ENCODE data around the gene ZNF581. TPM values are rescaled to one million over a fixed set of nuclear protein-coding genes. Genes with fewer than 3 reads are reported as not detected.

Gene ZNF581
- total RNA-seq, 1 experiment from 2014 or later = 39.0 TPM

DNA sequence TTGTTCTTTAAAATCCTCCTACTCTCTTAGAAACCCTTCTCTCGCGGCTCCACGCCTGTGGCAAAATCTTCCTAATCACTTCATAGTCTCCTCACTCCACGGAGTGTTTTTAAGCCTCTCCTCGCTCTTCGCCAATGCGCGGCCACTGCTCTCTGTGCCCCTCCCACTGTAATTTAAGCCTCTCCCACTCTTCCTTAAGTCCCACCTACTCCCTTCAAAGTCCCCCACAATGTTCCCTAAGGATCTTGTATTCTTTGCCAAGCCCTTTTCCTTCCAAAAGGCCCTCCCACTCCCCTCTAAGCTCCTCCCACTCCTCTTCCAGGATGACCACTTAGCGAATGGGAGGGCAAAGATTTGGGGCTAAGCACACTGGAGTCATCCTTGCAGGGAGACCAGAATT lies 45.4 kb upstream of the ZNF581 start:
- CTCF ChIA-PET = no interaction called here
- DNase-seq (ENCODE audit: low read depth, low spot score) = no peak
- TF ChIP-seq, protein P1, sequence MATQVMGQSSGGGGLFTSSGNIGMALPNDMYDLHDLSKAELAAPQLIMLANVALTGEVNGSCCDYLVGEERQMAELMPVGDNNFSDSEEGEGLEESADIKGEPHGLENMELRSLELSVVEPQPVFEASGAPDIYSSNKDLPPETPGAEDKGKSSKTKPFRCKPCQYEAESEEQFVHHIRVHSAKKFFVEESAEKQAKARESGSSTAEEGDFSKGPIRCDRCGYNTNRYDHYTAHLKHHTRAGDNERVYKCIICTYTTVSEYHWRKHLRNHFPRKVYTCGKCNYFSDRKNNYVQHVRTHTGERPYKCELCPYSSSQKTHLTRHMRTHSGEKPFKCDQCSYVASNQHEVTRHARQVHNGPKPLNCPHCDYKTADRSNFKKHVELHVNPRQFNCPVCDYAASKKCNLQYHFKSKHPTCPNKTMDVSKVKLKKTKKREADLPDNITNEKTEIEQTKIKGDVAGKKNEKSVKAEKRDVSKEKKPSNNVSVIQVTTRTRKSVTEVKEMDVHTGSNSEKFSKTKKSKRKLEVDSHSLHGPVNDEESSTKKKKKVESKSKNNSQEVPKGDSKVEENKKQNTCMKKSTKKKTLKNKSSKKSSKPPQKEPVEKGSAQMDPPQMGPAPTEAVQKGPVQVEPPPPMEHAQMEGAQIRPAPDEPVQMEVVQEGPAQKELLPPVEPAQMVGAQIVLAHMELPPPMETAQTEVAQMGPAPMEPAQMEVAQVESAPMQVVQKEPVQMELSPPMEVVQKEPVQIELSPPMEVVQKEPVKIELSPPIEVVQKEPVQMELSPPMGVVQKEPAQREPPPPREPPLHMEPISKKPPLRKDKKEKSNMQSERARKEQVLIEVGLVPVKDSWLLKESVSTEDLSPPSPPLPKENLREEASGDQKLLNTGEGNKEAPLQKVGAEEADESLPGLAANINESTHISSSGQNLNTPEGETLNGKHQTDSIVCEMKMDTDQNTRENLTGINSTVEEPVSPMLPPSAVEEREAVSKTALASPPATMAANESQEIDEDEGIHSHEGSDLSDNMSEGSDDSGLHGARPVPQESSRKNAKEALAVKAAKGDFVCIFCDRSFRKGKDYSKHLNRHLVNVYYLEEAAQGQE (IDR thresholded peaks at IDR 0.05; ENCODE audit: insufficient read depth in 1 of 2, low read depth in 2 of 2, low read length in 1 of 2) = no peak
- TF ChIP-seq POLR2AphosphoS5 (IDR thresholded peaks at IDR 0.05; ENCODE audit: low read depth, low read length) (no peak), TCF7L2 (IDR thresholded peaks at IDR 0.05; ENCODE audit: low read depth, low read length) (no peak), SIN3A (IDR thresholded peaks at IDR 0.05; ENCODE audit: borderline replicate concordance, insufficient read depth, low read depth, low read length) (no peak)
- TF ChIP-seq, protein P2, sequence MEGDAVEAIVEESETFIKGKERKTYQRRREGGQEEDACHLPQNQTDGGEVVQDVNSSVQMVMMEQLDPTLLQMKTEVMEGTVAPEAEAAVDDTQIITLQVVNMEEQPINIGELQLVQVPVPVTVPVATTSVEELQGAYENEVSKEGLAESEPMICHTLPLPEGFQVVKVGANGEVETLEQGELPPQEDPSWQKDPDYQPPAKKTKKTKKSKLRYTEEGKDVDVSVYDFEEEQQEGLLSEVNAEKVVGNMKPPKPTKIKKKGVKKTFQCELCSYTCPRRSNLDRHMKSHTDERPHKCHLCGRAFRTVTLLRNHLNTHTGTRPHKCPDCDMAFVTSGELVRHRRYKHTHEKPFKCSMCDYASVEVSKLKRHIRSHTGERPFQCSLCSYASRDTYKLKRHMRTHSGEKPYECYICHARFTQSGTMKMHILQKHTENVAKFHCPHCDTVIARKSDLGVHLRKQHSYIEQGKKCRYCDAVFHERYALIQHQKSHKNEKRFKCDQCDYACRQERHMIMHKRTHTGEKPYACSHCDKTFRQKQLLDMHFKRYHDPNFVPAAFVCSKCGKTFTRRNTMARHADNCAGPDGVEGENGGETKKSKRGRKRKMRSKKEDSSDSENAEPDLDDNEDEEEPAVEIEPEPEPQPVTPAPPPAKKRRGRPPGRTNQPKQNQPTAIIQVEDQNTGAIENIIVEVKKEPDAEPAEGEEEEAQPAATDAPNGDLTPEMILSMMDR (IDR thresholded peaks at IDR 0.05) = no peak
- intact Hi-C loops (cut with micrococcal nuclease; ENCODE audit: unreplicated experiment) (no loop called here), in situ Hi-C loops (cut with HindIII; ENCODE audit: low pct_unique_long_range_greater_than_20kb, low sequenced_read_pairs) (no loop called here)
- no TSS peak for BruUV-seq (replicated peaks)
- Histone ChIP-seq H3K4me3 (ENCODE audit: low read depth in 2 of 2, low read length in 2 of 2) (no peak overlapping the region; a peak in 1 of 4 replicates), H3K9me3 (ENCODE audit: control insufficient read depth, insufficient read depth, low read depth, low read length) (no peaks in the 10 kb centered on the region), H3K4me1 (ENCODE audit: control insufficient read depth, insufficient read depth, low read length) (peaks cover 10% of the 10 kb centered on the region), H3K27ac (ENCODE audit: low read length) (peak overlapping the region; percentile 69; the same call in 1 of the 2 replicates), H3K27me3 (ENCODE audit: control insufficient read depth, insufficient read depth, low read length) (no peaks in the 10 kb centered on the region), H3K36me3 (ENCODE audit: control insufficient read depth, insufficient read depth, low read length) (no peaks in the 10 kb centered on the region; the same call in 1 of the 2 replicates)
- POLR2A ChIA-PET = no interaction called here
- no peak for ATAC-seq

DNA sequence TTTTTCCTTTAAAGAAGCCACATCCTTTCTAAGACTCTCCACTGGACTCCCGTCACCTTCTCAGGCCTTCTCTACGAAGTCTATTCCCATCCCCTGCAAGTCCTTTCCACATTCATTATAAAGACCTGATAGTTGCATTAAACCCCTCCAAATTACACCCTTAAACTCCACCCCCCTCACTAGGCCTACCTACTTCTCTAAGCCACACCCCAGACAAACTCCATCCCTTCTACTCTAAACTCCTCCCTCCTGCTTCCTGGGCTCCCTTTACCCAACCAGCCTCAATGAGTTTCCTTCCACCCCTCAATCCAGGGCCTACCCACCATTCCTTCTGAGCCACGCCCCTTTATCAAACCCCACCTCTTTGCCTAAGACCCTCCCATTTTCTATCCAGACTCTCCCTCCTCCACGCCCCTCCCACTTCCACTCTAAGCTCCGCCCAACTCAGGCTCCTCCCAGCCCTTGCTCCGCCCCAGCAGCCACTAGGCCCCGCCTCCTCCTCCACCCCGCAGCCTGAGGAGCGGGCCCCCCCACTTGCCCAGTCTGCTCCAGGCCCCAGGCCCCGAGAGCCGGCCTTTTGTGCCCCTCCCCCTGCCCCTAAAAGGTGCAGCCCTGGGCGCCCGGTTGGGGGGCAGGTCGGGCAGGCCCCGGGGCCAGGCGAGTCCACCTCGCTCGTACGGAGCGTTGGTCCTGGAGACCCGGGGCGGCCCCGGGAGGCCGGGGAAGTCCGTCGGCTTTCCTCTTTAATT lies 44.6 kb upstream of the ZNF581 start:
- CTCF ChIA-PET = interaction anchor here (0.6 to 0.8 kb wide), 2 partner anchors 21 to 31 kb away, joined by 5 to 7 read pairs; no protein-coding TSS in a partner anchor
- POLR2A ChIA-PET = interaction anchor here (0.5 to 1.6 kb wide), 6 partner anchors 9 to 191 kb away, joined by 3 to 12 read pairs (median 6); partner anchors contain the start of gene ZNF579
- peak overlapping the region; percentile 100 for H3K27ac ChIP-seq (ENCODE audit: low read length)
- H3K4me3 ChIP-seq (ENCODE audit: low read depth in 2 of 2, low read length in 2 of 2) = peak overlapping the region; percentile 79 to 85
- no peaks in the 10 kb centered on the region; the same call in 1 of the 2 replicates for H3K36me3 ChIP-seq (ENCODE audit: control insufficient read depth, insufficient read depth, low read length)
- in situ Hi-C loops (cut with HindIII; ENCODE audit: low pct_unique_long_range_greater_than_20kb, low sequenced_read_pairs) = no loop called here
- no peaks in the 10 kb centered on the region for H3K9me3 ChIP-seq (ENCODE audit: control insufficient read depth, insufficient read depth, low read depth, low read length)
- ATAC-seq = peak; percentile 80
- peak; percentile 83 for DNase-seq (ENCODE audit: low read depth, low spot score)
- intact Hi-C loops (cut with micrococcal nuclease; ENCODE audit: unreplicated experiment) = no loop called here
- TF ChIP-seq, protein P2 (IDR thresholded peaks at IDR 0.05) = no peak
- TF ChIP-seq TCF7L2 (IDR thresholded peaks at IDR 0.05; ENCODE audit: low read depth, low read length) (0 out of 2 replicates have a peak, but pooled peaks have one; percentile 58), SIN3A (IDR thresholded peaks at IDR 0.05; ENCODE audit: borderline replicate concordance, insufficient read depth, low read depth, low read length) (peak; percentile 63; the same call in 1 of the 2 replicates), POLR2AphosphoS5 (IDR thresholded peaks at IDR 0.05; ENCODE audit: low read depth, low read length) (peak; percentile 62; the same call in 1 of the 2 replicates)
- TF ChIP-seq, protein P1 (IDR thresholded peaks at IDR 0.05; ENCODE audit: insufficient read depth in 1 of 2, low read depth in 2 of 2, low read length in 1 of 2) = no peak
- H3K27me3 ChIP-seq (ENCODE audit: control insufficient read depth, insufficient read depth, low read length) = no peaks in the 10 kb centered on the region
- peaks cover 10% of the 10 kb centered on the region for H3K4me1 ChIP-seq (ENCODE audit: control insufficient read depth, insufficient read depth, low read length)
- no TSS peak for BruUV-seq (replicated peaks)
